ENCODE results near the gene GRAP2.
"Not testable (repeated sequence)": the region's sequence is repeated elsewhere in the genome, so short reads cannot be mapped to it uniquely, and the experiment has no call there.

GRAP2 gene

GRCh38 chr22:39898997-39899396 is 1.9 kb upstream of the GRAP2 start:
- no peak for DNase-seq

GRCh38 chr22:39901565-39902146 is 772 bp downstream of the GRAP2 start:
- DNase-seq: no peak

DNA sequence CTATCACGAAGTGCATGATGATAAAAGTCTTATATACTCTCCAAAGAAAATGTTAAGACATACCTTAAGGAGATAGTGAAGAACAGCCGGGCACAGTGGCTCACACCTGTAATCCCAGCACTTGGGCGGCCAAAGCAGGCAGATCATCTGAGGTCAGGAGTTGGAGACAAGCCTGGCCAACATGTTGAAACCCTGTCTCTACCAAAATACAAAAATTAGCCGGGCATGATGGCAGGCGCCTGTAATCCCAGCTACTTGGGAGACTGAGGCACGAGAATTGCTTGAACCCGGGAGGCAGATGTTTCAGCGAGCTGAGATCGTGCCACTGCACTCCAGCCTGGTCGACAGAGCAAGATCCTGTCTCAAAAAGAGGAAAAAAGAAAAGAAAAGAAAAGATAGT is 3.1 kb downstream of the GRAP2 start:
- DNase-seq: not testable (repeated sequence)

DNA sequence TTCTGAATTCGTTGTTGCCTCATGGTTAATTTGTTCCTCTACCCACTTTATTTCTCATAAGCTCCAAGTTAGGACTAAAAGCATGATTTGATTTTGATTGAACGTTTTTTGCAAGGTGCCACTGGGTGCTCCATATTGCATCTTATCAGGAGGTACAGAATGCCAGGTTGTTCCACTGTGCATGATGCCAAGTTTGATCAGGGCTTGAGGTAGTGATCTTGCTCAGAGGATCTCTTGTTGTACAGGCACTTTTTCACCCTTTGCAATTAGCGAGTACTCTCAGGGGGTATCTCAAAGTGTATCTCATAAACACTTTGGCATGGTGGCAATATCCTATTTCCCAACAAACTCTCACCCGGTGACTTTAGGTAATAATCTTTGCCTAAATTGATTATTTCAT is 4.0 kb downstream of the GRAP2 start:
- DNase-seq: no peak

DNA sequence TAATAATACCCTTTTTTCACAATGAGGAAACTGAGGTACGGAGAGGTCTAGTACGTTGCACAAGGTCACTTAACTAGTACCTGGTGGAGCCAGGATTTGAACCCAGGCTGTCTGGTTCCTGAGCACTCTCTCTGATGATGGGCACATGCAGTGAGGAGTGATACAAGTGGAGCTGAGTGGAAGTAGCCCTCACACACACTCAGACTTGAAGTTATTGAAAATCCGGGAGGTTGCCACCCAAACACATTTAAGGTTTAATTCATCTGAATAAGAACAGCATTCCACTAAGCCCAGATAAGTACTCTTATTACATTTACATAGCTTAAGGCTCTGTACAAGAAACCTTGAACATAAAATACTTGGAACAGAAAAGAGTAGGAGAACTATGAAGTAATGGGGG is 4.8 kb downstream of the GRAP2 start:
- no peak for DNase-seq

DNA sequence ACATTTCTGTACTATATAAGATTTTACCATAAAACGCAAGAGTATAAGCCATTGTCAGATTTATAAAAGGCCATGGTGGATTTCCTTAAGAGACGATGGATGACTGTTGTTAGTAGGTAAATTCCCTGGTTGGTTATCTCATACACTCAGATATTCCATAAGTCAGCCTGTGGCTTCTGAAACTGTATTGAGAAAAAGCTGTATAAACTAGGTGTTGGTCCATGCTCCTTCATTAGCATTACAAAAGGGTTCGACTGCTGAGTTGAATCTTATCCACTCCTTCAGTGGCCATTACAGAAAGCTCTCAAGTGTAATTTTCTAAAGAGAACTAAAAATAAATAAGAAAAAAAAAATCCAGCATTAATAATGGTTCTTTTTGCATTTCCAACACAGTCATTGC is 5.3 kb downstream of the GRAP2 start:
- no peak for DNase-seq

- no peak for DNase-seq
Measured at GRCh38 chr22:39907047-39907446, 6.2 kb downstream of the GRAP2 start.

DNA sequence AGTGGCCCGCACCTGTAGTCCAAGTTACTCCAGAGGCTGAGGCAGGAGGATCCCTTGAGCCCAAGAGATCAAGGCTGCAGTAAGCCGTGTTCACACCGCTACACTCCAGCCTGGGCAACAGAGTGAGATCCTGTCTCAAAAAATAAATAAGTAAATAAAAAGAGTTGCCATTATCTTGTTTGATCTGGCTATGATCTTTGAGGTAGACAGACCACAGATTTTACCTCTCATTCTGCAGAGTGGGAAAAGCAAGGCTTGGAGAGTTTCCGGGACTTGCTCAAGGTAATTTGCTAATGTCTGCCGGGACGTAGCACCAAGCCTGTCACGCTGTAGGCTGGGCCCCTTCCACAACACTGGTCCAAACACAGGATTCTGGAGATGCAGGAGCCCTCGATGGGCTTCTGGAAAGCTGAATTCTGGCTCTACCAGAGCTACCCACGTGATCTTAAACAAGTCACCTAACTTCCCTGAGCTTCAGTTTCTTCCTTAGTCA is 6.8 kb downstream of the GRAP2 start:
- DNase-seq: no peak

DNA sequence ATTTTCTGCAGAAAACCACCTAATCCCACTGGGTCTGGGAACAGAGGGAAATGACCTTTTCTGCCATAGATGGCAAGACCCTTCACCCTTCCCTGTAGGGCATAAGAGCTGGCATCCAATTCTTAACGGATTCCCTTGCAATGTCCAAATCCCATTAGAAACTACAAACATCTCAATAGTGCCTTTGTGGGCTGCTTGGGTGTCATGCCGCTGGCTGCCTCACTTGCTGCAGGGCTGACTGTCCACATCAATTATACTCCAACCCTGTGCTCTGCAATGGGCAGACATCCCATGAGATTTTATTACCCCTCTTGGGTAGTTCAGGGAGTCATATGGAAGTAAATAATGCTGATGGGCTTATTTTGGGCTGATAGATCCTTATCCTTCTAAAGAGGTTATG is 7.3 kb downstream of the GRAP2 start:
- DNase-seq: no peak

GRCh38 chr22:39908737-39909136 is 7.9 kb downstream of the GRAP2 start:
- DNase-seq: no peak

DNA sequence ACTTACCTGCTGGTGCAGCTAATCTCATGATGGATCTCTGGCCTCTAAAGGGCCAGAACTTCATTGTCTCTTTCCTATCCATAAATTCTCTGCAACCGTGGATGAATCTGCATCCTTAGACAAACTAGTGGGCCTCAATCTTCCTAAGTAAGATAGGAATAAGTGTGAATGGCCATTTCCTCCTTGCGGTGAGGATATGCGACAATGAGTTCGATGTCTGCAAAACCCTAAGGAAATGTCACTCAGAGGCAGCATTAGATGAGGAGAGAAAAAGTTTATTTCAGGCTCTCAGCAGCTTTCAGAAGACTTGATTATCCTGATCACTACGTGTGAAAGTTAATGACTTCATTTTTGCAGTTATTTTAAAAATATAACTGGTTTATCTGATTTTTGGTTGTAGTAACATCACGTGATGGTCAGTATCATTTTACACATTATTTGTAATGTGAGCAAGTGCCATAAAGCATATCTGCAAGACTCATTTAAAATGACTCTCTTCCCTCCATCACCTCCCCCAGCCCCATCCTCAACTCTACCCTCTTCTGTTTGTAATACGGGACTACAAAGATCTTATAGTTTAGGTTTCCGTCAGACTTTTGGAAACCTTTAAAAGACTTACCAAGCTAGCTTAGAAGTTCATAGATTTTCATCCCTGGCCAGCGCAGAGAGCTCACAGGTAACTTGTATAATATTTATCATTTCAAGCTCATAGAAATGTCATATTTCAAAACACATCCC is 10.2 kb downstream of the GRAP2 start:
- DNase-seq: no peak

DNA sequence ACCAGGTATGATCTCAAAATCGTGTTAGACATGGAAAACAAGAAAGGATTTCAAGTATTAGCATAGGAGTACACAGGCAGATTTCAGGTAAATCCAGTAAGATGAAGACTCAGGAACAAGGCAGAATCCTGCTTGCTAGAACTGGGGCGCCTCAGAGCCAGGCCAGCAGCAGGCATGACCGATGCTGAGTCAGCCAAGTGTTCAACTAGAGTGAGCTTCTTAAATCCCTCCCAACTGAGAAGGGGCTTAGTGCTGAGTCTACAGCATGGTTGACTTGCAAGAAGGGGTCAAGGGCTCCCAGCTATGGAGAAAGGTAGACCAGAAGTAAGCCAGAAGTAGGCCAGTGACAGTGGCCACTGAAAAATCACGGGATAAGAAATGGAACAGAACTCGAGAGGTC is 12.4 kb downstream of the GRAP2 start:
- no peak for DNase-seq

GRCh38 chr22:39913886-39914285 is 13.0 kb downstream of the GRAP2 start:
- DNase-seq: no peak

DNA sequence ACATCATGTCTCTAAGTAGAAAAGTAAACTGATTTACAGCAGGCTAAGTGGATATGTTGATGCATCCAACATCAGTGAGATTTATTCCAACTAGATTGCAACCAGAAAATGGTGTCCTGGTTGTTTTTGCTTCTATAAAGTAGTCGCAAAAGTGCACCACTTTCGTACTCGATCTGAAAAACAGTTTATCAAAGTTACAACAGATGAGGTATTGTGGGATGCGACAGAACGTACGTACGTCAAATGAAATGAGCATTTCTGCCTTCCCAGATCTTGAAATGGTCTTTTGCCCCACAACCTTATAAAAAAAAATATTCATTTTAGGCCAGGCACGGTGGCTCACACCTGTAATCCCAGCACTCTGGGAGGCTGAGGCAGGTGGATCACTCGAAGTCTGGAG is 13.7 kb downstream of the GRAP2 start:
- no peak for DNase-seq

DNA sequence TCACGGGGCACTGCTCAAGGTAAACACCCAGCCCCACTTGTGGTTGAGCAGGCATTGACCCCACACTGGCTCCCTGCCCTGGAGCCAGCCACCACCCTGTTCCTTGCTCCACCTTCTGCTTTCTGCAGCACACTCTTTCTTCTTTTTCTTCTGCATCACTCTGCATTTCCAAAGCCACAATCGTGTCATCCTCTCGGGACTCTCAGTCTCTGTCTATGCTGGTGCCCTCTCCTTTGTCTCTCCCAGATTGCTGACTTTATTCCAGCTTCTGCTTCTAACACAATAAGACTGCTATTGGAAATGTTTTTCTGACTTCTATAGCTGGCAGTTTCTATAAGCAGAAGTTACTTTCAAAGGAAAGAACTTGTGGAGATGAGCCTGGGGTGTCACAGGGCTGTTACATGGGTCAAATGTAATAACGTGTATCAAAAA is 14.4 kb downstream of the GRAP2 start:
- no peak for DNase-seq

DNA sequence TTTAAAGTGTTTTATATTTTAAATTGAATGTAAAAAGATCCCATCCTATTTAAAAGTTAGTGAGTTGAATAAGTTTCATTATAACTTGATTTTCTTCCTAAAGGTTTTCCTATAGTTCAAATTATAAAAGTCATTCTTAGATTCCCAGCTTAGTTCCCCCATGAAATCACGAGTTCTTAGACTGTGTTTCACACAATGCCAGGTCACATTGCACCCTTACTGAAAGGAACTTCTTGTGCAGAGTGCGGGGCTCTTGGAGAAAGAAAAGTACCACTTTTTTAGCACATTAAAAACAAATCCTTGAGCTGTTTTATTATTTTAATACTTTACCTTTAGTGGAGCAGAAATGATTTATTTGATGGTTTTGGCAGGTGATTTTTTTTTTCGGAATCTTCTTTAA is 15.6 kb downstream of the GRAP2 start:
- DNase-seq: no peak

- no peak for DNase-seq
Measured at GRCh38 chr22:39917197-39917643, 16.3 kb downstream of the GRAP2 start.

GRCh38 chr22:39917776-39918495 is 17.1 kb downstream of the GRAP2 start:
- no peak for DNase-seq

- DNase-seq: no peak
Measured at GRCh38 chr22:39920134-39920743, 19.4 kb downstream of the GRAP2 start.

DNA sequence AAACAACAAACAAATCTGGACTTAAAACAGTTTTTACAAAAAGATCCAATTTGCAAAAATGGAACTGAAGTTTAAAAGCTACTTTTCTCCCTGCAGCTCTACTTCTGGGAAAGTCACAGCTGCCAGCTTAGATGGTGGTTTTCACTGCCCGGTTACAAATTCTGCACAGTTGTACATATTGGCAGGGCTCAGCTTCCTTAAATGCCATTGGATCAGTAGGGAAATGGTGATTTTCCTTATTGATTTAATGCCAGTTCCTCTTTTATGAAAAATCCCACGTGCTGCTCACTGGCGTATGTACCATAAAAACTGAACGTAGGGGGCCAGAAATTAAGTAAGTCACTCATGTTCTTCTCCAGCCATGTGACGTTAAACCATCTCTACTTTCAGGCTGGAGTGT is 22.8 kb downstream of the GRAP2 start:
- no peak for DNase-seq

GRCh38 chr22:39924286-39924685 is 23.4 kb downstream of the GRAP2 start:
- no peak for DNase-seq

- DNase-seq: no peak
Measured at GRCh38 chr22:39925273-39925672, 24.4 kb downstream of the GRAP2 start.

DNA sequence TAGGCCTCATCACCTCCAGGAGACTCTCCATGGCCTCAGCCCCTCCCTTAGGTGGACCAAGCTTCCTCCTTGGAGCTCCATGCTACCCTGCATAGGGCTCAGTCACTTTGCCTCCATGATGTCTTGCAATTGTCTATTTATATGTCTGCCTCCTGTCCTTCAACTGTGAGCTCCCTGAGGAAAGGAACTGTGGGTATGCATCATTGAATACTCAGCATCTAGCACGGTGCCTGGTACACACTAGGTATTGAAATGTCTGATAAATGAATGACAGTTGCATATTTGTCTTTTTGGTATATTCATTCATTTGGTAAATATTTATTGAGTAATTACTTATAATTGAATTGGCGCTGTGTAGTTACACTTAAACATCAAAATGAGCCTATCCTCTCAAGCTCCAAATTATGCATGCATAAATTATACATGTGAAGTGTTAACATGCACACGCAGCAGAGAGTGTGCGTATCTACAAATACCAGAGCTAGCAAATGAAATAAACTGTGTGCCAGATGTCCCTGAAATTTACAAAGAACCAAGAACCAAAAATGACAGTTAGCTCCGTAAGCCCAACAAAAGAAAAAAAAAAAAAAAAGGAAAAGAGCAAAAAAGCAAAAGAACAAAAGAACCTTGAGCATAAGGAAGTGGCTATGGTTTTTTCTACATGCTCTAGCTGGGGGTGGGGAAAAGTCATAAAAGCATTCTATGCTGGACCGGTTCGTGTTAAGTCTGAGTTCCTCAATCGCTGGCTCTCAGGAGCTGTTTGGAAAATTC is 25.2 kb downstream of the GRAP2 start:
- no peak for DNase-seq
